Neural progenitor cell (in vitro differentiated cells): ENCODE results near the gene IL6R. TPM values are rescaled to one million over a fixed set of nuclear protein-coding genes. Genes with fewer than 3 reads are reported as not detected.
"Not testable (repeated sequence)": the region's sequence is repeated elsewhere in the genome, so short reads cannot be mapped to it uniquely, and the experiment has no call there.

ENCODE experiments used
- DNase-seq: peaks from one replicate; pipeline ENCODE4 v3.0.0-alpha.2; 2016; ENCODE audit warnings: low spot score
- H2AFZ ChIP-seq: fragments of 200-600 bp; sonication (generic); replicated peaks from 2 replicates; pipeline ENCODE4 v1.6.1; 2016; ENCODE audit warnings: antibody characterized with exemption
- H3F3A ChIP-seq: fragments of 200-600 bp; sonication (generic); 2 replicates; pipeline ENCODE4 v1.6.1; 2016; ENCODE audit warnings: antibody characterized with exemption, low read depth
- H3K27ac ChIP-seq: fragments of 200-600 bp; sonication (generic); 2 replicates; pipeline ENCODE4 v1.5.1; 2016; ENCODE audit warnings: mild to moderate bottlenecking
- H3K27me3 ChIP-seq: fragments of 200-600 bp; sonication (generic); 2 replicates; pipeline ENCODE4 v1.6.1; 2016; ENCODE audit warnings: mild to moderate bottlenecking, moderate library complexity
- H3K36me3 ChIP-seq: fragments of 200-600 bp; sonication (generic); 2 replicates; pipeline ENCODE4 v1.5.1; 2016
- H3K4me1 ChIP-seq: fragments of 200-600 bp; sonication (generic); 2 replicates; pipeline ENCODE4 v1.6.1; 2016; ENCODE audit warnings: mixed run types
- H3K4me2 ChIP-seq: fragments of 200-600 bp; sonication (generic); 2 replicates; pipeline ENCODE4 v1.6.1; 2016
- H3K4me3 ChIP-seq: fragments of 200-600 bp; sonication (generic); 2 replicates; pipeline ENCODE4 v1.5.1; 2016
- H3K79me2 ChIP-seq: fragments of 200-600 bp; sonication (generic); 2 replicates; pipeline ENCODE4 v1.6.1; 2016; ENCODE audit warnings: low read depth
- H3K9ac ChIP-seq: fragments of 200-600 bp; sonication (generic); 2 replicates; pipeline ENCODE4 v1.6.1; 2016
- H3K9me3 ChIP-seq: fragments of 200-600 bp; sonication (generic); 2 replicates; pipeline ENCODE4 v1.5.1; 2016; ENCODE audit warnings: low read depth
- H4K20me1 ChIP-seq: fragments of 200-600 bp; sonication (generic); 2 replicates; pipeline ENCODE4 v1.6.1; 2016; ENCODE audit warnings: low read depth
- H3K27ac Mint-ChIP-seq: 3 replicates; pipeline ENCODE4 v1.8.0; 2021; ENCODE audit warnings: mixed read lengths
- H3K27me3 Mint-ChIP-seq: 2 replicates; pipeline ENCODE4 v1.8.0; 2022; ENCODE audit warnings: low read depth, mild to moderate bottlenecking, inconsistent platforms, moderate library complexity, mixed read lengths; ENCODE audit not compliant: insufficient read depth
- H3K36me3 Mint-ChIP-seq: 3 replicates; pipeline ENCODE4 v1.8.0; 2021; ENCODE audit warnings: mixed read lengths
- H3K4me1 Mint-ChIP-seq: 3 replicates; pipeline ENCODE4 v1.8.0; 2021; ENCODE audit warnings: mixed read lengths
- H3K4me3 Mint-ChIP-seq: 3 replicates; pipeline ENCODE4 v1.8.0; 2021; ENCODE audit warnings: mild to moderate bottlenecking, moderate library complexity, mixed read lengths
- H3K9me3 Mint-ChIP-seq: 3 replicates; pipeline ENCODE4 v1.8.0; 2020; ENCODE audit warnings: mixed read lengths
- CTCF ChIP-seq: fragments of 200-600 bp; sonication (generic); IDR thresholded peaks from 2 replicates; pipeline ENCODE4 v1.5.1; 2017; ENCODE audit warnings: antibody characterized with exemption, mild to moderate bottlenecking
- EZH2 ChIP-seq: fragments of 200-600 bp; sonication (generic); IDR thresholded peaks from 2 replicates; pipeline ENCODE4 v1.6.1; 2017; ENCODE audit warnings: antibody characterized with exemption, mild to moderate bottlenecking, moderate library complexity
- EZH2phosphoT487 ChIP-seq: fragments of 200-600 bp; sonication (generic); IDR thresholded peaks from 2 replicates; pipeline ENCODE4 v1.6.1; 2017; ENCODE audit warnings: antibody characterized with exemption
- total RNA-seq: library from RNA; depleted of rRNA; stranded (reverse); fragments of >200 nt; gene quantifications from 2 replicates; pipeline ENCODE4 v1.2.3, GENCODE V29; 2015; ENCODE audit warnings: low replicate concordance

IL6R gene
- total RNA-seq, 1 donor from 2014 or later: not detected

GRCh38 chr1:154361357-154361756 is 43.8 kb upstream of the IL6R start:
- Histone ChIP-seq H4K20me1 (no peaks in the 10 kb centered on the region), H3K27me3 (no peaks in the 10 kb centered on the region), H2AFZ (no peak overlapping the region), H3K4me2 (no peak overlapping the region), H3K4me3 (no peak overlapping the region), H3K36me3 (no peaks in the 10 kb centered on the region), H3K4me1 (no peaks in the 10 kb centered on the region), H3F3A (no peaks in the 10 kb centered on the region), H3K9me3 (no peaks in the 10 kb centered on the region), H3K79me2 (no peaks in the 10 kb centered on the region), H3K9ac (no peak overlapping the region), H3K27ac (no peak overlapping the region)
- Mint-ChIP-seq H3K27ac (no peak overlapping the region), H3K27me3 (peaks cover 7% of the 10 kb centered on the region), H3K4me3 (no peak overlapping the region), H3K36me3 (no peaks in the 10 kb centered on the region), H3K4me1 (no peaks in the 10 kb centered on the region), H3K9me3 (no peaks in the 10 kb centered on the region)
- TF ChIP-seq CTCF (no peak), EZH2phosphoT487 (no peak), EZH2 (no peak)
- no peak for DNase-seq

- no peaks in the 10 kb centered on the region for H3F3A ChIP-seq
- no peak overlapping the region for H3K4me3 Mint-ChIP-seq
- H3K9me3 Mint-ChIP-seq: no peaks in the 10 kb centered on the region
- no peaks in the 10 kb centered on the region for H4K20me1 ChIP-seq
- H3K79me2 ChIP-seq: no peaks in the 10 kb centered on the region
- no peaks in the 10 kb centered on the region for H3K36me3 Mint-ChIP-seq
- H3K4me1 ChIP-seq: no peaks in the 10 kb centered on the region
- no peak overlapping the region for H2AFZ ChIP-seq
- H3K27ac ChIP-seq: no peak overlapping the region
- H3K36me3 ChIP-seq: no peaks in the 10 kb centered on the region
- TF ChIP-seq EZH2 (no peak), EZH2phosphoT487 (no peak), CTCF (no peak)
- H3K4me3 ChIP-seq: no peak overlapping the region
- no peak for DNase-seq
- H3K27me3 ChIP-seq: no peaks in the 10 kb centered on the region
- peaks cover 4% of the 10 kb centered on the region for H3K27me3 Mint-ChIP-seq
- H3K9ac ChIP-seq: no peak overlapping the region
- H3K4me1 Mint-ChIP-seq: no peaks in the 10 kb centered on the region
- no peaks in the 10 kb centered on the region for H3K9me3 ChIP-seq
- no peak overlapping the region for H3K4me2 ChIP-seq
- no peak overlapping the region for H3K27ac Mint-ChIP-seq
Measured at GRCh38 chr1:154371436-154371835, 33.7 kb upstream of the IL6R start.

GRCh38 chr1:154373777-154374357 is 31.3 kb upstream of the IL6R start:
- not testable (repeated sequence) for H3K9ac ChIP-seq, H3K27ac Mint-ChIP-seq, H3K4me3 Mint-ChIP-seq, H3K4me3 ChIP-seq, H3K36me3 Mint-ChIP-seq, H3K4me1 ChIP-seq, H3K9me3 ChIP-seq, DNase-seq, H2AFZ ChIP-seq, H3K4me2 ChIP-seq, H3K27me3 Mint-ChIP-seq, H3K27ac ChIP-seq, H4K20me1 ChIP-seq, H3K9me3 Mint-ChIP-seq, H3K4me1 Mint-ChIP-seq, H3K79me2 ChIP-seq, H3F3A ChIP-seq, H3K27me3 ChIP-seq, H3K36me3 ChIP-seq

GRCh38 chr1:154379301-154379700 is 25.8 kb upstream of the IL6R start:
- no peak for TF ChIP-seq CTCF
- TF ChIP-seq EZH2phosphoT487: no peak
- TF ChIP-seq EZH2: no peak
- Histone ChIP-seq H3K79me2 (no peaks in the 10 kb centered on the region), H3K9ac (no peak overlapping the region), H3K36me3 (no peaks in the 10 kb centered on the region), H3F3A (no peaks in the 10 kb centered on the region), H4K20me1 (no peaks in the 10 kb centered on the region), H3K27ac (no peak overlapping the region), H3K27me3 (no peaks in the 10 kb centered on the region), H3K4me2 (no peak overlapping the region), H3K4me3 (no peak overlapping the region), H3K9me3 (no peaks in the 10 kb centered on the region), H2AFZ (no peak overlapping the region), H3K4me1 (no peaks in the 10 kb centered on the region)
- no peak for DNase-seq
- H3K36me3 Mint-ChIP-seq: no peaks in the 10 kb centered on the region
- H3K27me3 Mint-ChIP-seq: peaks cover 4% of the 10 kb centered on the region
- H3K4me1 Mint-ChIP-seq: no peaks in the 10 kb centered on the region
- no peak overlapping the region for H3K4me3 Mint-ChIP-seq
- H3K27ac Mint-ChIP-seq: no peak overlapping the region
- no peaks in the 10 kb centered on the region for H3K9me3 Mint-ChIP-seq
